Right atrium auricular region (tissue), 2 donors: ENCODE results near the gene RPTOR. TPM values are rescaled to one million over a fixed set of nuclear protein-coding genes. Genes with fewer than 3 reads are reported as not detected.
A peak's percentile ranks its signal among the peaks of the same experiment; 100 is the strongest.

Source experiments
- DNase-seq: peaks from one replicate; pipeline ENCODE4 v3.0.0-alpha.2; 2019; ENCODE audit warnings: low spot score
- H3K27ac ChIP-seq, 2 donors: fragments of 200-600 bp; sonication (generic); 1 replicate in 1 of 2; 2 replicates in 1 of 2; pipeline ENCODE4 v1.5.1; 2016 to 2019
- H3K27me3 ChIP-seq, 2 donors: fragments of 200-600 bp; sonication (generic); one replicate each; pipeline versions ENCODE4 v1.5.1 to v1.6.0; 2017 to 2019
- H3K36me3 ChIP-seq: fragments of 200-600 bp; sonication (generic); one replicate; pipeline ENCODE4 v1.5.1; 2016
- H3K4me1 ChIP-seq, 2 donors: fragments of 200-600 bp; sonication (generic); one replicate each; pipeline versions ENCODE4 v1.5.1 to v1.6.0; 2017 to 2019
- H3K4me3 ChIP-seq, 2 donors: fragments of 200-600 bp; sonication (generic); 1 replicate in 1 of 2; 2 replicates in 1 of 2; pipeline ENCODE4 v1.5.1; 2017 to 2019; ENCODE audit warnings: mild to moderate bottlenecking in 1 of 2, moderate library complexity in 1 of 2
- H3K9me3 ChIP-seq, 2 donors: fragments of 200-600 bp; sonication (generic); one replicate each; pipeline ENCODE4 v1.5.1; 2019
- CTCF ChIP-seq, 2 donors: fragments of 200-600 bp; sonication (generic); IDR thresholded peaks; one replicate each; pipeline ENCODE4 v1.5.1; 2019; ENCODE audit warnings: antibody characterized with exemption in 2 of 2
- total RNA-seq, 2 donors: library from RNA; depleted of rRNA; stranded (reverse); fragments of >200 nt; gene quantifications; one replicate each; pipeline ENCODE4 v1.1.0, GENCODE V29; 2016

RPTOR gene
- total RNA-seq, 2 donors from 2014 or later, result 19.9 to 22.6 TPM

- TF ChIP-seq CTCF (IDR thresholded peaks at IDR 0.05), result no peak
- Histone ChIP-seq H3K27me3 (no peaks in the 10 kb centered on the region), H3K4me1 (peaks cover 0 to 17% of the 10 kb centered on the region in 2 donors), H3K27ac (no peak overlapping the region), H3K36me3 (no peaks in the 10 kb centered on the region), H3K4me3 (no peak overlapping the region), H3K9me3 (no peaks in the 10 kb centered on the region)
- DNase-seq, result no peak
These were observed 442.3 kb downstream of the RPTOR start for GRCh38 chr17:80986816-80987475.

GRCh38 chr17:80987941-80988461 is 443.4 kb downstream of the RPTOR start:
- Histone ChIP-seq H3K27me3 (no peaks in the 10 kb centered on the region), H3K4me3 (no peak overlapping the region), H3K36me3 (no peaks in the 10 kb centered on the region), H3K27ac (no peak overlapping the region), H3K9me3 (no peaks in the 10 kb centered on the region), H3K4me1 (peaks cover 0 to 26% of the 10 kb centered on the region in 2 donors)
- no peak for DNase-seq
- TF ChIP-seq CTCF (IDR thresholded peaks at IDR 0.05), result no peak

- H3K36me3 ChIP-seq, result no peaks in the 10 kb centered on the region
- TF ChIP-seq CTCF (IDR thresholded peaks at IDR 0.05), result no peak
- H3K4me1 ChIP-seq, result peaks cover 0 to 35% of the 10 kb centered on the region in 2 donors
- no peak for DNase-seq
- no peaks in the 10 kb centered on the region for H3K27me3 ChIP-seq
- no peaks in the 10 kb centered on the region for H3K9me3 ChIP-seq
- no peak overlapping the region for H3K4me3 ChIP-seq
- no peak overlapping the region for H3K27ac ChIP-seq
These were observed 444.9 kb downstream of the RPTOR start for GRCh38 chr17:80989586-80989913.

GRCh38 chr17:80990921-80991644 is 446.4 kb downstream of the RPTOR start:
- Histone ChIP-seq H3K4me3 (peak overlapping the region; percentile 88 to 99), H3K9me3 (no peaks in the 10 kb centered on the region), H3K27me3 (no peaks in the 10 kb centered on the region), H3K36me3 (peaks cover 12% of the 10 kb centered on the region), H3K27ac (peak overlapping the region; percentile 63 to 73), H3K4me1 (peaks cover 0 to 31% of the 10 kb centered on the region in 2 donors)
- TF ChIP-seq CTCF (IDR thresholded peaks at IDR 0.05), result no peak
- no peak for DNase-seq

- no peak for DNase-seq
- TF ChIP-seq CTCF (IDR thresholded peaks at IDR 0.05), result peak; percentile 42 to 58
- H3K27ac ChIP-seq, result peak within 1 kb of the TSS; percentile 63 to 73
- no peaks in the 10 kb centered on the region for H3K9me3 ChIP-seq
- no peaks in the 10 kb centered on the region for H3K27me3 ChIP-seq
- H3K4me3 ChIP-seq, result peak within 1 kb of the TSS; percentile 88 to 99
- H3K4me1 ChIP-seq, result peaks cover 0 to 31% of the 10 kb centered on the region in 2 donors
- peaks cover 18% of the 10 kb centered on the region for H3K36me3 ChIP-seq
These were observed 447.0 kb downstream of the RPTOR start, which contains the start of gene CHMP6 for GRCh38 chr17:80991645-80992076. Gene CHMP6, plus strand, starts transcription at chr17:80991841. Its CDS starts 78 bp downstream, at chr17:80991919.
